ENCODE results near the gene NEBL.

The NEBL gene

DNA sequence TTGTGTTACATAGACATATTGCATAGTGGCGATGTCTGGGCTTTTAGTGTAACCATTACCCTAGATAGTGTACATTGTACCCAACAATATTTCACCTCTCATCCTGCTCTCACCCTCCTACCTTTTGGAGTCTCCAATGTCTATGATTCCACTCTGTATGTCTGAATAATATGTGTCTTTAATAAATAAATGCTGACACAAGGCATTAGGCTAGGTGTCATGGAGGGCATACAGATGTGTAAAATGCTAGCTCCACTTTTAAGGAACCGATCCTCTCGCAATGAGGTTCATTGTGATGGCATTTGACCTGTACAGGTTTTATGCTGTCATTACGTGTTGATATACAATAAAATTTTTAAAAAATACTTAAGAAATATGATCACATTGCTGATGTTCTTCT lies 74.3 kb downstream of the NEBL start:
- no peak for DNase-seq (ENCODE audit: low spot score)
- TF ChIP-seq, protein P1, sequence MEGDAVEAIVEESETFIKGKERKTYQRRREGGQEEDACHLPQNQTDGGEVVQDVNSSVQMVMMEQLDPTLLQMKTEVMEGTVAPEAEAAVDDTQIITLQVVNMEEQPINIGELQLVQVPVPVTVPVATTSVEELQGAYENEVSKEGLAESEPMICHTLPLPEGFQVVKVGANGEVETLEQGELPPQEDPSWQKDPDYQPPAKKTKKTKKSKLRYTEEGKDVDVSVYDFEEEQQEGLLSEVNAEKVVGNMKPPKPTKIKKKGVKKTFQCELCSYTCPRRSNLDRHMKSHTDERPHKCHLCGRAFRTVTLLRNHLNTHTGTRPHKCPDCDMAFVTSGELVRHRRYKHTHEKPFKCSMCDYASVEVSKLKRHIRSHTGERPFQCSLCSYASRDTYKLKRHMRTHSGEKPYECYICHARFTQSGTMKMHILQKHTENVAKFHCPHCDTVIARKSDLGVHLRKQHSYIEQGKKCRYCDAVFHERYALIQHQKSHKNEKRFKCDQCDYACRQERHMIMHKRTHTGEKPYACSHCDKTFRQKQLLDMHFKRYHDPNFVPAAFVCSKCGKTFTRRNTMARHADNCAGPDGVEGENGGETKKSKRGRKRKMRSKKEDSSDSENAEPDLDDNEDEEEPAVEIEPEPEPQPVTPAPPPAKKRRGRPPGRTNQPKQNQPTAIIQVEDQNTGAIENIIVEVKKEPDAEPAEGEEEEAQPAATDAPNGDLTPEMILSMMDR (IDR thresholded peaks at IDR 0.05; ENCODE audit: extremely low read depth, missing control alignments), result no peak

GRCh38 chr10:20817646-20818045 lies 79.5 kb downstream of the NEBL start:
- TF ChIP-seq, protein P1 (IDR thresholded peaks at IDR 0.05; ENCODE audit: extremely low read depth, missing control alignments), result no peak
- no peak for DNase-seq (ENCODE audit: low spot score)

DNA sequence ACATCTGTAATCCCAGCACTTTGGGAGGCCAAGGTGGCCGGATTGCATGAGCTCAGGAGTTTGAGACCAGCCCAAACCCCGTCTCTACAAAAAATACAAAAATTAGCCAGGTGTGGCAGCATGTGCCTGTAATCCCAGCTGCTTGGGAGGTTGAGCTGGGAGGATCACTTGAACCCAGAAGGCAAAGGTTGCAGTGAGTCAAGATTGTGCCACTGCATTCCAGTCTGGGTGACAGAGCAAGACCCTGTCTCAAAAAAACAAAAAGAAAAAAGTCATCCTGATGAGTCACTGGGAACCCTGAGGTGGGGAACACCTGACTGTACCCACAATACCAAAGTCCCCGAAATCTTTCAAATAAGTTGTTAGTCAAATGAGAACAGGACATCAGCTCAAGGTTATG lies 80.0 kb downstream of the NEBL start:
- no peak for DNase-seq (ENCODE audit: low spot score)
- TF ChIP-seq, protein P1 (IDR thresholded peaks at IDR 0.05; ENCODE audit: extremely low read depth, missing control alignments), result no peak

DNA sequence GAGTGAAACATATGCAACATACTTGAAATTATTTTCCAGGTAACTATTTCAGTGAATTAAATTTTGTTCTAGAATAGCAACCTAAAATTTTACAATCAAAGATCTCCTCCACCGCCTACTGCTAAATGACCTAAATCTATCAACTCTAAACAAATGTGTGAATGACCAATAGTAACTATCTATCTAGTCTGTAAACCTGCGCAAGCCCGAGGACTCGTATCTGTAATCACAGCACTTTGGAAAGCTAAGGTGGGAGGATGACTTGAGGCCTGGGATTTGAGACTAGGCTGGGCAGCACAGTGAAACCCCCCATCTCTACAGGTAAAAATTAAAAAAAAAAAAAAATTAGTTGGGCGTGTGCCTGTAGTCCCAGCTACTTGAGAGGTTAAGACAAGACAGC lies 83.0 kb downstream of the NEBL start:
- TF ChIP-seq, protein P1 (IDR thresholded peaks at IDR 0.05; ENCODE audit: extremely low read depth, missing control alignments), result no peak
- DNase-seq (ENCODE audit: low spot score), result no peak

GRCh38 chr10:20811131-20811530 lies 86.0 kb downstream of the NEBL start:
- TF ChIP-seq, protein P1 (IDR thresholded peaks at IDR 0.05; ENCODE audit: extremely low read depth, missing control alignments), result no peak
- no peak for DNase-seq (ENCODE audit: low spot score)

DNA sequence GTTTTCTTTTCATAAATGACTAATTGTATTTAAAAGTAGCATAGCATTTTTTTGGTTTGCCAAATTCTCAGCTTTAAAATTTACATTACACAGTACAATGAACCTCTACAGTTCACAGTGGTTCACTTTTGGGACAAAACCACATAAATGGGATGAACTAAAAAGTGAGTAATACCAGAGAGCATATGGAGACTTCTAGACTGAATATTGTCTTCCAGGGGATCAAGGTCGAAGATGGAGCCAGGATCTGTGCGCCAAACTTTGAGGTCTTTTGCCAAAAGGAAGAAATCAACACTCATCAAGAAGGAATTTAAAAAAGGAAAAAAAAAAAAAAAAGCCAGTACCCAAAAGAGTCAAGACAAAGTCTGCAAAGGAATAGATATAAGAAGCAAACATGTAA lies 87.5 kb downstream of the NEBL start:
- DNase-seq (ENCODE audit: low spot score), result no peak
- TF ChIP-seq, protein P1 (IDR thresholded peaks at IDR 0.05; ENCODE audit: extremely low read depth, missing control alignments), result no peak

GRCh38 chr10:20806487-20806886 lies 90.6 kb downstream of the NEBL start:
- DNase-seq (ENCODE audit: low spot score), result no peak
- TF ChIP-seq, protein P1 (IDR thresholded peaks at IDR 0.05; ENCODE audit: extremely low read depth, missing control alignments), result no peak

All from GM20000 (cell line).